Measurements from ENCODE around the gene ATP8B3. TPM values are rescaled to one million over a fixed set of nuclear protein-coding genes. Genes with fewer than 3 reads are reported as not detected.

The ATP8B3 gene
- total RNA-seq, 1 donor, result 0.86 TPM

- H3K4me3 ChIP-seq (ENCODE audit: low read depth, low read length), result no peak overlapping the region
- DNase-seq (ENCODE audit: low read depth), result peak; percentile 20
- peak; percentile 43 for TF ChIP-seq CTCF (IDR thresholded peaks at IDR 0.05; ENCODE audit: insufficient read depth, low read depth, low read length)
Measured at GRCh38 chr19:1768248-1768647, 43.8 kb downstream of the ATP8B3 start.

GRCh38 chr19:1767464-1767933 lies 44.6 kb downstream of the ATP8B3 start:
- TF ChIP-seq CTCF (IDR thresholded peaks at IDR 0.05; ENCODE audit: insufficient read depth, low read depth, low read length), result peak; percentile 79
- peak; percentile 8 for DNase-seq (ENCODE audit: low read depth)
- H3K4me3 ChIP-seq (ENCODE audit: low read depth, low read length), result no peak overlapping the region

- no peak for DNase-seq (ENCODE audit: low read depth)
- TF ChIP-seq CTCF (IDR thresholded peaks at IDR 0.05; ENCODE audit: insufficient read depth, low read depth, low read length), result no peak
- no peak overlapping the region for H3K4me3 ChIP-seq (ENCODE audit: low read depth, low read length)
Measured at GRCh38 chr19:1766800-1767352, 45.2 kb downstream of the ATP8B3 start.

GRCh38 chr19:1765904-1766799 lies 45.9 kb downstream of the ATP8B3 start:
- no peak overlapping the region for H3K4me3 ChIP-seq (ENCODE audit: low read depth, low read length)
- no peak for DNase-seq (ENCODE audit: low read depth)
- no peak for TF ChIP-seq CTCF (IDR thresholded peaks at IDR 0.05; ENCODE audit: insufficient read depth, low read depth, low read length)

GRCh38 chr19:1765232-1765903 lies 46.7 kb downstream of the ATP8B3 start:
- H3K4me3 ChIP-seq (ENCODE audit: low read depth, low read length), result no peak overlapping the region
- TF ChIP-seq CTCF (IDR thresholded peaks at IDR 0.05; ENCODE audit: insufficient read depth, low read depth, low read length), result no peak
- no peak for DNase-seq (ENCODE audit: low read depth)

- no peak for DNase-seq (ENCODE audit: low read depth)
- TF ChIP-seq CTCF (IDR thresholded peaks at IDR 0.05; ENCODE audit: insufficient read depth, low read depth, low read length), result no peak
Measured at GRCh38 chr19:1764729-1765128, 47.3 kb downstream of the ATP8B3 start.

More at GRCh38 chr19:1764729-1765128, 47.3 kb downstream of the ATP8B3 start:
- no peak overlapping the region for H3K4me3 ChIP-seq (ENCODE audit: low read depth, low read length)
